IPS-15b (cell line): ENCODE data around the gene ZNF764.
"Not testable (repeated sequence)": the region's sequence is repeated elsewhere in the genome, so short reads cannot be mapped to it uniquely, and the experiment has no call there.

ENCODE experiments used
- H3K27me3 ChIP-seq: one replicate; pipeline ENCODE4 v1.6.1; 2013; ENCODE audit warnings: low read length; ENCODE audit not compliant: control insufficient read depth, insufficient read depth
- H3K36me3 ChIP-seq: one replicate; pipeline ENCODE4 v1.6.1; 2013; ENCODE audit warnings: low read length; ENCODE audit not compliant: control insufficient read depth, insufficient read depth
- H3K4me1 ChIP-seq: one replicate; pipeline ENCODE4 v1.6.1; 2013; ENCODE audit warnings: mild to moderate bottlenecking, low read length; ENCODE audit not compliant: control insufficient read depth, insufficient read depth
- H3K4me3 ChIP-seq: one replicate; pipeline ENCODE4 v1.5.1; 2013; ENCODE audit warnings: low read depth, low read length
- H3K9ac ChIP-seq: one replicate; pipeline ENCODE4 v1.6.1; 2013; ENCODE audit warnings: low read depth, mild to moderate bottlenecking, low read length
- H3K9me3 ChIP-seq: one replicate; pipeline ENCODE4 v1.6.1; 2013; ENCODE audit warnings: mild to moderate bottlenecking, low read length; ENCODE audit not compliant: control insufficient read depth, insufficient read depth

ZNF764 gene

DNA sequence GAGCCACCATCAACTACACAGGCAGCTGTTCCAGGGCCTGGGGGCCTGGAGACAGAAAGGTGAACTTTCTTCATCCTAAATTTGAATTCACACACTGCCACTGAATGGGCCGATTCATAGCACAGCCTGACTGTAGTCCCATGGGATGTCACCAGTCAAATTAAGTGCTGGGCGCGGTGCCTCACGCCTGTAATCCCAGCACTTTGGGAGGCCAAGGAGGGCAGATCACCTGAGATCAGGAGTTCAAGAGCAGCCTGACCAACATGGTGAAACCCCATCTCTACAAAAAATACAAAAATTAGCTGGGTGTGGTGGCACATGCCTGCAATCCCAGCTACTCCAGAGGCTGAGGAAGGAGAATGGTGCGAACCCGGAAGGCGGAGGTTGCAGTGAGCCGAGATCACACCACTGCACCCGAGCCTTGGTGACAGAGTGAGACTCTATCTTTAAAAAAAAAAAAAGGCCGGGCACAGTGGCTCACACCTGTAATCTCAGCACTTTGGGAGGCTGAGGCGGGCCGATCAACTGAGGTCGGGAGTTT, 18.1 kb downstream of the ZNF764 start:
- H3K36me3 ChIP-seq, H3K27me3 ChIP-seq, H3K9me3 ChIP-seq, H3K4me3 ChIP-seq, H3K9ac ChIP-seq: not testable (repeated sequence)
- peaks cover 13% of the 10 kb centered on the region for H3K4me1 ChIP-seq

DNA sequence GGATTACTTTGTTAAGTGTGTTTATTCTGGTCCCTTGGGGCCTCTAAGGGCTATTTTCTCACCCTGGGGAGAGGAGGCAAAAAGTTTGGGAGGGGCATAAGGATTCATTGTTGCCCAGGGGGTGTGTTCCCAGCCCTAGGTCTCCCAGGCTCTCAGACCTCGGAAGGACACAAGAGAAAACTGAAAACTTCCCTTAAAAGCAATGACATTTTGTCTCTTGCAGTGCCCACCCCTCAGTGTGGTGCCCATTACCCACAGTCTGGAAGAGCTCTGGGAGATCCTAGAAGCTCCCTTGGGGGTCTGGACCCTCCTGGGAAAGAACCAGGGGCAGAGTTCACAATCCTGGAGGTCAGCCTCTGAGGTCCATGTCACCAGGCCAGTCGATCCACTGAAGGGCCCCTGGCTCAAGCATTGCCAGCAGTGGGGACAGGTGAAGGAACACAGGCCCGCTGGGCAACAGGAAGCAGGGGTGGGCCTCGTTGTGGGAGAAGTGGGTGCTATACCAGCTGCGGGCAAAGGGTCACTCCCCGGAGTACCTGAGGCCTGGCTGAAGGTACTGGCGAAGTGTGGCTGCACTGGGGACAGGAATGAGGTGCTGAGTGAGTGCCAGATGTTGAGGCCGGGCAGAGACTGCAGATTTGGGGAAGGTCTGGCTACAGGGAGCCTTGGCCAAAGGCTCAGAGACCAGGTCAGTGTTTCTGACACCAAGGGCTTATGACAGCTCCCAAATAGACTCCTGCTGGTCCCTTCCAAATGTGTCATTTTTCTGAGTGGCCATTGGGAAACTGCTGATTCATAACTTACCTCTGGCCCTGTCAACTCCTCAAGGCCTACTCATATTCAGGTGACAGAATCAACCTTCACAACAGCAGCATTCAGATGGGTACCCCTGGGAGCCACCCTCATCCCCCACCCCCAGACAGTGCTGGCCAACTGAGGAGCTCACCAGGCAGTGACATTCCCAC, 18.9 kb downstream of the ZNF764 start:
- Histone ChIP-seq H3K4me3 (no peak overlapping the region), H3K9ac (no peak overlapping the region), H3K9me3 (no peaks in the 10 kb centered on the region), H3K4me1 (peaks cover 13% of the 10 kb centered on the region), H3K27me3 (no peaks in the 10 kb centered on the region), H3K36me3 (no peaks in the 10 kb centered on the region)

DNA sequence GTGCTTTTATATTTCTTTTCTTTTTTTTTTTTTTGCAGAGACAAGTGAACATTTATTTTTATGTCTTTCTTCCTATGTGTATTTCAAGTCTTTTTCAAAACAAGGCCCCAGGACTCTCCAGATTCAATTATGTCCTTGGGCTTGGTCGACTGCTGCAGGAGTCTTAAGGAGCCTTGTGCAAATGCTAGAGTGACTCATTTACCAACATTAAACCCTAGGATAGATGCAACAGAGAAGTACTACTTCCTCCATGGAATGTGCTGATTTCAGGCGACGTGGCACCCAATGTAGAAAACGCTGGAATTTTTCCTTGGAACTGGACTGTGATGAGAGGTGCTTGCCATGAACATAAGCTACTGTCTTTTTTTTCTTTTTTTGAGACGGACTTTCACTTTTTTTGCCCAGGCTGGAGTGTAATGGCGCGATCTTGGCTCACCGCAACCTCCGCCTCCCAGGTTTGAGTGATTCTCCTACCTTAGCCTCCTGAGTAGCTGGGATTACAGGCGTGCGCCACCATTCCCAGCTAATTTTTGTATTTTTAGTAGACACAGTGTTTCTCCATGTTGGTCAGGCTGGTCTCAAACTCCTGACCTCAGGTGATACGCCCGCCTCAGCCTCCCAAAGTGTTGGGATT, 21.7 kb downstream of the ZNF764 start:
- not testable (repeated sequence) for H3K4me1 ChIP-seq, H3K36me3 ChIP-seq, H3K9me3 ChIP-seq, H3K27me3 ChIP-seq, H3K9ac ChIP-seq
- peak overlapping the region; percentile 58 for H3K4me3 ChIP-seq

DNA sequence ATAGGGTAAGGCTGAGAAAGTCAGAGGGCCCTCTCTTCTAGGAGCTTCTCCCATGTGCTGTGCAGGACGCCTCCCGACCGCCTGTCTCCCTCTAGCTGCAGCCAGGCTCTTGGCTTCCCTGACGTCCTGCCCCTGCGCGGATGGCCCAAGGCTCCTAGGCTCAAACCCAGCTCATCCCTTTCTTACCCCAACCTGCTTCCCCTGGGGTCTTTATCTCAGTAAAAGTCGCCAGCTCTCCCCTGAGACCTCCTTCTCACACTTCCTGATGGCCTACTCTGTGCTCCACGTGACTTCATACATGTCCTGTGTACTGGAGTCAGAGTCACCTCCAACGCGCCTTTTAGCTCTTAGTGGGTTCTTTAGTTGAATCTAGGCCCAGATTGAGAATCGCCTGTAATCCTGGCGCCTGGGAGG, 22.4 kb downstream of the ZNF764 start:
- peak overlapping the region; percentile 58 for H3K4me3 ChIP-seq
- H3K4me1 ChIP-seq: peaks cover 6% of the 10 kb centered on the region
- H3K36me3 ChIP-seq: peaks cover 4% of the 10 kb centered on the region

DNA sequence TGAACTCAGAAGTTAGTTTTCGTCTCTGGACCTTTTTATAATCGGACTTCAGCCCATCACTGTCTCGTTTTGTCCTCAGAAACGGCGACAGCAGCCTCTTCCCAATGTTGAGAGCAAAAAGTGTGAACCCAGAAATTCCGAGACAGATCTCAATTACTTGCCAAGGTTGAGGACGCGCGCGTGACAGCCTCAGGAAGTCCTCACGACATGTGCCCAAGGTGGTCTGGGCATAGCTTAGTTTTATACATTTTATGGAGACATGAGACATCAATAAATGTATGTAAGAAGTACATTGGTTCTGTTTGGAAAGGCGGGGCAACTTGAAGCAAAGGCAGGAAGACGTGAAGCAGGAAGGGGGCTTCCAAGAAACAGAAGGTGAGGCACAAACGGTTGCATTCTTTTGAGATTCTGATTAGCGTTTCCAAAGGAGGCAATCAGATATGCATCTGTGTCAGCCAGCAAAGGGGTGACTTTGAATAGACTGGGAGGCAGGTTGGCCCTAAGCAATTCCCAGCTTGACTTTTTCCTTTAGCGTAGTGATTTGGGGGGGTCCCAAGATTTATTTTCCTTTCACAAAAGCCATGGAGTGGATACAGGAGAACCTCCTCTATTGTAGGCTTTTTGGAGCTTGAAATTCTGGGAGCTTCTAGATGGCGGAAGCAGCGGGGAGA, 22.9 kb downstream of the ZNF764 start:
- peaks cover 6% of the 10 kb centered on the region for H3K36me3 ChIP-seq
- H3K9ac ChIP-seq: peak overlapping the region; percentile 93
- peak overlapping the region; percentile 58 for H3K4me3 ChIP-seq
- H3K27me3 ChIP-seq: no peaks in the 10 kb centered on the region
- no peaks in the 10 kb centered on the region for H3K9me3 ChIP-seq
- peaks cover 6% of the 10 kb centered on the region for H3K4me1 ChIP-seq

More for the DNA sequence above, 22.4 kb downstream of the ZNF764 start:
- H3K9me3 ChIP-seq: no peaks in the 10 kb centered on the region
- H3K27me3 ChIP-seq: no peaks in the 10 kb centered on the region
- peak overlapping the region; percentile 93 for H3K9ac ChIP-seq

DNA sequence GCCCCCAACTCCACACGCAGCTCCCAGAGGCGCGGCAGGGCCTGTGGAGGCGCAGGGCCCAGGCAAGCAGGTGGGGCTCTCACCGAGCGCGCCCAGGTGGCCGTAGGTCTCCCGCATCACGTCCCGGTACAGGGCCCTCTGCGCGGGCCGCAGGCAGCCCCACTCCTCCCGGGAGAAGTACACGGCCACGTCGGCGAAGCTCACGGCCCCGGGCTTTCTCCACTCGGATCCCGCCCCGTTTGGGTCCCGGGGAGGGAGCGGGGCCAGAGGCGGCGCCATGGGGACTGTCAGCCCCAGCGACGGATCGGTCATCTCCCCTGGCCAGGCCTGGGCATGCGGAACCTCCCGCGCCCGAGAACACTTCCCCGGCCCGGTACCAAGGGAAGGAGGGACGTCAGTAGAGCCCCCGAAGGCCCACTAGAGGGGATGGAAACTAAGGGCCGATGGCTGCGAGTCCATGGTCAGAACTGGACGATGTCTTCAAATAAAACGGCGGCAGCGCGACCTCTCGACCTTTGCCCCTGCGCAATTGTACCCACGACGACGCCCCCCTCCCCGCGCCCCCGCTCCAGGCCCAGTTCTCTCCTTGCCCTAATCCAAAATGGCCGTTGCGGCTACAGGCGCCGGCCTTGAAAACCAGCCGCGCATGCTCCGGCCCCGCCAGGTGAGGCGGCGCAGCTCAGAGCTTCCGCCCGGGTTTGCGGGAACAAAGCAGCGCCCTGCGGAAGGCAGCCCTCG, 23.6 kb downstream of the ZNF764 start, which contains the start of gene ZNF747:
Gene ZNF747, minus strand, starts transcription at position 491 of the 738 bp plus-strand sequence. Its CDS starts 179 bp downstream, at position 312.
- peaks cover 6% of the 10 kb centered on the region for H3K4me1 ChIP-seq

DNA sequence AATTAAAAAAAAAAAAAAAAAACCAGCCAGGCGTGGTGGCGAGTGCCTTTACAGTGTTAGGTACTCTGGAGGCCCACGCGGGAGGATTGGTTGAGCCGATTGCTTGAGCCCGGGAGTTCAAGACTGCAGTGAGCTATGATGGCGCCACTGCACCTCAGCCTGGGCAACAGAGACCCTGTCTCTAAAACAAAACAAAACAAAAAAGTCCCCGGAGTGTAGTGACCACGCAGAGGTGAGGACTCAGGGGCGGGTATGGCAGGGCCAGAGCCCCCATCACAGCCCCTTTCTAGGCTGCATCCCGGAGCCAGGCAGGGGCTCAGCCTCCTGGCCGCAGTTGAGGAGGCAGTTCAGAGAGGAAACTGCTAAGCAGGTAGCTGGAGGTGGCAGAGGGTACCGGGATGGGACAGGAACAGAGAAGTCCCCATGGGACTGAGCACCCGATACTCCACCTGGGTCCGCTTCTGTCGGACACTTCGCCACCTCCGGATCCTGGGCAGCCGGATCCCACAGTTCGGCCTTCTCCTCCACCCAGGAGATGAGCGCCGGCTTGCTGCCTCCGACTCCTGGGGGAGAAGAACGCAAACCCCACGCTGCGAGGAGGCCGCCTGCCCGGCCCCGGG, 24.3 kb downstream of the ZNF764 start:
- Histone ChIP-seq H3K4me1 (peaks cover 6% of the 10 kb centered on the region), H3K27me3 (no peaks in the 10 kb centered on the region), H3K9ac (peak overlapping the region; percentile 73), H3K9me3 (no peaks in the 10 kb centered on the region), H3K4me3 (peak overlapping the region; percentile 58), H3K36me3 (peaks cover 6% of the 10 kb centered on the region)

More for the DNA sequence above, 23.6 kb downstream of the ZNF764 start, which contains the start of gene ZNF747:
- Histone ChIP-seq H3K4me3 (peak within 1 kb of the TSS; percentile 58), H3K9ac (peak within 1 kb of the TSS; percentile 93), H3K36me3 (peaks cover 6% of the 10 kb centered on the region), H3K27me3 (no peaks in the 10 kb centered on the region), H3K9me3 (no peaks in the 10 kb centered on the region)

DNA sequence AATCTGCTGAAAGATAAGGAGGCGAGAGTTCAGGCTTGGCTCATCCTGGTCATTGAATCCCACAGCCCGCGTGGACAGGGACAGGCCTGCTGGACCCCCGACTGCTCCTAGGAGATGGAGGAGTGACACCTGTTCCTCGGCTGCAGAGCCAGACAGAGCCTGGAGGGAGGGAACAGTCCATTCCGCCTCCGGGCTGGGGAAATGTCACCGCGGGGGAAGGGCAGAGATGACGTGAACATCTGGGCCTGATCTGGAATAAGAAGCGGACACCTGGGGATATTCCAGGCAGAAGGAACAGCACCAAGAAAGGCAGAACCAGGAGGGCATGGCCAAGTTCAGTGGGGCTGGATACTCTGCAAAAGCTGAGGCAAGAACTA, 25.0 kb downstream of the ZNF764 start:
- Histone ChIP-seq H3K4me1 (peaks cover 6% of the 10 kb centered on the region), H3K27me3 (no peaks in the 10 kb centered on the region), H3K36me3 (peaks cover 6% of the 10 kb centered on the region), H3K9me3 (no peaks in the 10 kb centered on the region), H3K9ac (no peak overlapping the region), H3K4me3 (no peak overlapping the region)

DNA sequence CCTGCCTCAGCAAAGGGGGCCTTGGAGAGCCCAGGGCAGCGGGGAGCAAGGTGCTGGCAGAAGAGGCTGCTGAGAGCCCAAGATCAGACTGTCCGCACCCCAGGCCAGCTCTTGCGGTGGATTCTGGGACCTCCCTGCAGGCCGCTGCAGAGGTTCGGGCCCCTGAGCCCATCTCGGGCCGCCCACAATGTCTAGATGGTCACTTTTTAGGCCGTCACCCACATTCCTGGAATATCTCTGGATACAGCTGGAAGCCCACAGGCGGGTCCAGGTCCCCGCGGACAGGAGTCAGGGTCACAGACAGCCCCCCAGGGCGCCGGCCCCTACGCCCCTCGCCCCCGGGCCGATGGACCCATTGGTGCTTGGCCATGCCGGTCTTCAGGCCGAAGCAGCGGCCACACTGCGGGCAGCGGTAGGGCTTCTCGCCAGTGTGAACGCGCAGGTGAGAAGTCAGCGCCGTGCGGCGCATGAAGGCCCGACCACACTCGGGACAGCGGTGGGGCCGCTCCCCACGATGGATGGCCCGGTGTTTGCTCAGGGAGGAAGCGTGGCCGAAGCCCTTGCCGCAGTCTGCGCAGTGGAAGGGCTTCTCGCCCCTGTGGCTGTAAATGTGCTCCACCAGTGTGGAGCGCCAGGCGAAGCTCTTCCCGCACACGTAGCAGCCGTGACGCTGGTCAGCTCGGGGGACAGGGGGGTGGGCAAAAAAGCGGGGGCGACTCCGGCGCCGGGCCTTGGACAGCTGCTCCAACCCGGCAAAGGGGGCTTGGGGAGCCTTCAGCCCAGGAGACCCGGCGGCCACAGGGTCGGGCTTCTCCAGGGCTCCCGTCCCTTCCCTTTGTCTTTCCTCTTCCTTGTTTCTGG, 25.7 kb downstream of the ZNF764 start:
- no peak overlapping the region for H3K4me3 ChIP-seq
- no peak overlapping the region for H3K9ac ChIP-seq
- peaks cover 11% of the 10 kb centered on the region for H3K4me1 ChIP-seq
- H3K36me3 ChIP-seq: peaks cover 6% of the 10 kb centered on the region
- H3K27me3 ChIP-seq: no peaks in the 10 kb centered on the region
- no peaks in the 10 kb centered on the region for H3K9me3 ChIP-seq
